ENCODE data around the gene REV1. TPM values are rescaled to one million over a fixed set of nuclear protein-coding genes. Genes with fewer than 3 reads are reported as not detected.

REV1 gene
- total and polyA plus RNA-seq, 2 donors (not counting 3 experiments of a cell fraction or from before 2014, with no cell fraction given), result 16.6 to 50.3 TPM

- no peaks in the 10 kb centered on the region for H3K9me1 ChIP-seq (replicated peaks; ENCODE audit: control insufficient read depth, extremely low read depth, insufficient read depth, low read length)
- no peak for DNase-seq (ENCODE audit: low read depth, low spot score)
- POLR2A ChIA-PET, result no interaction called here
- BruUV-seq (replicated peaks), result no TSS peak
- no peak for FAIRE-seq
- H3K4me1 ChIP-seq (ENCODE audit: control insufficient read depth, extremely low read depth, insufficient read depth, low read length), result peaks cover 10% of the 10 kb centered on the region
- intact Hi-C loops (cut with micrococcal nuclease), result no loop called here
- H3K9ac ChIP-seq (replicated peaks; ENCODE audit: extremely low read depth, insufficient read depth, low read length), result no peak overlapping the region
- no peak overlapping the region for H3K27ac ChIP-seq (ENCODE audit: insufficient read depth, low read depth, low read length)
- H4K20me1 ChIP-seq (replicated peaks; ENCODE audit: control insufficient read depth, extremely low read depth, insufficient read depth, low read length), result no peaks in the 10 kb centered on the region
- H3K36me3 ChIP-seq (ENCODE audit: control insufficient read depth in 2 of 2, extremely low read depth in 1 of 2, insufficient read depth in 2 of 2, low read length in 2 of 2), result peaks cover 3% of the 10 kb centered on the region in 2 experiments
- CTCF ChIA-PET, result no interaction called here
- H3K4me2 ChIP-seq (ENCODE audit: insufficient read depth, low read length), result no peak overlapping the region
- no peak overlapping the region for H2AFZ ChIP-seq (ENCODE audit: low read depth, low read length)
- no peaks in the 10 kb centered on the region for H3K9me3 ChIP-seq (replicated peaks; ENCODE audit: control insufficient read depth, insufficient read depth, low read length)
- dilution Hi-C loops (cut with MboI; ENCODE audit: extremely low pct_ligation_motif_present, low sequenced_read_pairs), result no loop called here
- H3K79me2 ChIP-seq (ENCODE audit: control insufficient read depth, insufficient read depth, low read length), result peaks cover 45% of the 10 kb centered on the region
- TF ChIP-seq POLR2AphosphoS5 (IDR thresholded peaks at IDR 0.05; ENCODE audit: insufficient read depth, low read depth, low read length) (no peak), GATA2 (IDR thresholded peaks at IDR 0.05; ENCODE audit: insufficient read depth, insufficient read length, low read depth, low read length) (no peak), CTCF (IDR thresholded peaks at IDR 0.05; ENCODE audit: extremely low read depth in 1 of 2, insufficient read depth in 1 of 2, low read depth in 1 of 2, low read length in 2 of 2) (no peak), MYC (IDR thresholded peaks at IDR 0.05; ENCODE audit: low read depth, low read length) (no peak), POLR2A (IDR thresholded peaks at IDR 0.05; ENCODE audit: low read depth, low read length) (no peak), MAX (IDR thresholded peaks at IDR 0.05; ENCODE audit: insufficient read depth, insufficient read length) (no peak), EZH2 (IDR thresholded peaks at IDR 0.05; ENCODE audit: borderline replicate concordance, low read depth, low read length, severe bottlenecking) (no peak), JUN (IDR thresholded peaks at IDR 0.05; ENCODE audit: borderline replicate concordance, insufficient read depth, insufficient read length, low read depth) (no peak)
- no peaks in the 10 kb centered on the region for H3K27me3 ChIP-seq (ENCODE audit: control insufficient read depth in 2 of 2, insufficient read depth in 2 of 2, low read length in 2 of 2)
- H3K4me3 ChIP-seq (replicated peaks in 1 of 3; ENCODE audit: insufficient read depth in 1 of 3, low read depth in 1 of 3, low read length in 3 of 3), result no peak overlapping the region
These were observed 45.6 kb downstream of the REV1 start for GRCh38 chr2:99444222-99444621.
